Measurements from ENCODE around the gene UBALD2.
"Not testable (repeated sequence)": the region's sequence is repeated elsewhere in the genome, so short reads cannot be mapped to it uniquely, and the experiment has no call there.

UBALD2 gene

DNA sequence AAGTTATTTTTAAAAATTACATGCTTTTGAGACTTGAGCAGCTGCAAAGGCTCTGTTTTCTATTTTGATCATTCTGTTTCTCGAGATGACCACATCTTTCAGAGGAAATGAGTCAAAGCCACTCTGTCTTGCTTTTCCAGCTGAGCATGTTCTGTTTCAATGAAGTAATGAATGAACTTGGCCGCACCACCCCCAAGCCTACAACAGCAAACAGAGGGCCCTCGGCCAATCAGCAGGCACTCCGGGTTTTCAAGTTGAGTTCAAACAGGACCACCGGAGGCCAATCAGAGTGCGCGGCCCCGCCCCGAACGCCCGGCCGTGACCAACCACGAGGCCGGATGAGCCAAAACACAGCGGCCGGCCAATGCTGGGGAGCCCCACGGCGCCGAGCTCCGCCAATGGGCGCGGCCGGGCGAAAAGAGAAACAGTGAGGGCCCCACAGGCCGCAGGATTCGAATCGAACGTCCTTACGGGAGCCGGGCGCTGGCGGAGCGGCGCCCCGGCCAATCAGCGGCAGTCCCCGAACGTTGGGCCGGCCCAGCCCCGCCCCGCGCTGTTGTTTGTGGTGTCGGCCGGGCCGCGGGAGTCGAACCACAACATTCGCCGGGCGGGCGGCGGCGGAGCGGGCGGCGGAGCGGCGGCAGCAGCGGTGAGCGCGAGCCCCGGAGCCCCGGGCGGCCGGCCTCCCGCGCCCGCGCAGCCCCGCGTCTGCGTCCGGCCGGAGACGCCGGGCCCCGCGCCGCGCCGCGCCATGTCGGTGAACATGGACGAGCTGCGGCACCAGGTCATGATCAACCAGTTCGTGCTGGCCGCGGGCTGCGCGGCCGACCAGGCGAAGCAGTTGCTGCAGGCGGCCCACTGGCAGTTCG is at the start of gene UBALD2:
Gene UBALD2, plus strand, starts transcription at position 594 of the 869 bp plus-strand sequence. Its CDS starts 158 bp downstream, at position 752.
- peak; percentile 97 for DNase-seq (ENCODE audit: low read depth, low spot score)

DNA sequence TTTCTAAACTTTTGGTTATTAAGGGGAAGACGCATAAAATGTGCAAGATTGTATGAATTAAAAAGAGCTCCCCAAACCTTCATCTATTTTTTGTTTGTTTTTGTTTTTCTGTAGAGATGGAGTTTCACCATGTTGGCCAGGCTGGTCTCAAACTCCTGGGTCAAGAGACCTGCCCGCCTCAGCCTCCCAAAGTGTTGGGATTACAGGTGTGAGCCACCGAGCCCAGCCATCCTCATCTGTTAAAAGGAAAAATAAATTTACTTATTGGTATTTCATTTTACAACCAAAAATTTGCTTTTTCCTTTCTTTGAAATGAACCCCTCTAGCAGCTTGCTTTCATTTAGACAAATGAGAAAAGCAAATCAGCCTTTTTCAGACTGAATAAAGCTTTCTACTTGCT is 48.1 kb upstream of the UBALD2 start:
- no peak for DNase-seq (ENCODE audit: low read depth, low spot score)

DNA sequence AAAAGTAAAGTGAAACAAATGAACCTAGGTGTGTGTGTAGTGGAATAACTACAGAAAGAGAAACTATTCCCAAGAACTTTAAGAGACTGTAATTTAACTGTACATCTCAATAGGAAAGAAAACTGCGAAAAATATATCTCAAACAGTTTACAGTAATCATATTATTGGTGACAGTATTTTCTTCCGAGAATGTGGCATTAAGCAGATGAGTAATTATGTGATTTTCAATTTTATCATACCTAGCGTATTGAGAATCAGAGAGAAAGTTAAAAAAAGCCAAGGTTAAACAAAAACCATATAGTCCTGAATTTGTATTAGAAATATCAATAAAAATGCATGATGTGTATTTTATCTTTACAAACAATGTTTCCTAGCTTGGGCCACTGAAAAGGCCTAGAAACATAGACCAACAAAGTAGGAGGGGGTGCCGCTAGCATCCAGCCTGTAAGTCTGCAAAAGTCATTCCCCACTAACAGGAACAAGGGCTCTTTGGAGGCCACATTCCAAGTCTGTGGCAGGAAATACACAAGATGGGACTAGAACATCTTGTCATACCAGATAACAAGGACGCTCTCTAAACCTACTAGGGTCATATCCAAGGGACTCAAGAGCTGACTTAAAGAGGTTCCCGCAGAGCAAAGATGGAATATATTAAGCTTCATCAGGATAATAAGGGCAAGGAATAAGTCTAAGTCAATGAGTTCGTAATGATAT is 45.3 kb upstream of the UBALD2 start:
- no peak for DNase-seq (ENCODE audit: low read depth, low spot score)

DNA sequence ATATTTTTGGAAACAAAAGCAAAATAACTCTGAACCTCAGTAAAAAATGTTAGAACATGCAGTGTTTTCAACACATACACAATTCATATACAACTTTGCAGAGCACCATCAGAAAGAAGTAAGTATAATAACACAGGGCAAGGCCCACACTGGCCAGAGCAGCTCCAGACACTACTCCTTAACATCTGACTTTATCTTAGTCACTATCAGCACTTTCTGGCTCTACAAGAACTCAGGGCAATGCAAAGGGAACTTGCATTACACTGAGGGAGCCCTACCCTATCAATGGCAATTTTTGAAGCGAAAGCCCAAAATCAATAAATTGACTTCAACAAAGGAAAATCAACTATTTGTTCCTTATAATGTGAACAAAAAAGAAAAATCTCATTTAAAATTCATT is 41.3 kb upstream of the UBALD2 start:
- DNase-seq (ENCODE audit: low read depth, low spot score): no peak

DNA sequence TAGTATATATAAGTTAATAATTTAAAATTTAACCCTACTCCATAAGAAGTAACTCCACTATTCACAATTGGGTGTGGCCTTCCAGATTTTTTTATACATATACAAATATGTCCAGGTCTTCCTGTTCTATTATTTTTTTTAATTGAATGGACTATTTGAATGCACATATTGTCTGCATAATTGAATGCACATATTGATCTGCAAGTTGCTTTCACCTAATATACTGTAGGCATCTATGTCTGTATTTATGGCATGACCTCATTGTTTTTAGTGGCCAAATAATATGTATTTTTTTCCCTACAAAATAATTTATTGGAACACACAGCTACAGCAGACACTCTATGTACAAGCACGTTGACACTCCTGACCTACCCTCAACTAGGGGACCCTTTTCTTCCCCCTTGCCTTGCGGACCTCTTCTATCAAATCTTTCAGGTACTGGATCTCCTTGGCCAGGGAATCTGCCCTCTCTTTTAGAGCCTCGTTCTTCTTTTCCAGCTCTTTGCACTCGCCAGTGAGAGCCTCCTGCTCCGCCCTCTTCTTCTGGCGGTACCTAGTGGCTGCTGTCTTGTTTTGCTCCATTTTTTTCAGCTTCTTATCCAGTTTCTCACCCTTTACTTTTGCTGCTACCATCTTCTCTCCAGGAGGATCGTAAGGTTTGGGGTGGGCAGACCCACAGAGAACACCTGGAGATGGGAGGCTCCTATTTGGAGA is 39.6 kb upstream of the UBALD2 start:
- not testable (repeated sequence) for DNase-seq (ENCODE audit: low read depth, low spot score)

DNA sequence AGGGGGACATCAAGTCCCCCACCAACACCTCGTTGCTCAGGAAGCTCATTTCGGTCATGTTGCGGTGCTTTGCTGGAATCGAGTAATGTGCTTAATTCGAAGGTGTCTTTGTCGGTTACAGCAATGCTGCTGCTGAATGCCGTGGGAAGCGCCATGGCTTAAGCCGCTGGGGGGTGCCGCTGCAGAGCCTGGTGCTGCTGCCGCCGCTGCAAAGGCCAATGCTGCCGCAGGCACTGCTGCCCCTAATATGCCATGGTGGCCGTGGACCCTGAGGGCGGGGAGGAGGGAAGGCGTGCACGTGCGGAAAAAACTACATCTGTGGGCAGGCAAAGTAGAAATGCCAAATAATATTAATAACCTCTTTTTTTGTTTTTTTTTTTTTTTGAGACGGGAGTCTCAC is 38.4 kb upstream of the UBALD2 start:
- DNase-seq (ENCODE audit: low read depth, low spot score): not testable (repeated sequence)

DNA sequence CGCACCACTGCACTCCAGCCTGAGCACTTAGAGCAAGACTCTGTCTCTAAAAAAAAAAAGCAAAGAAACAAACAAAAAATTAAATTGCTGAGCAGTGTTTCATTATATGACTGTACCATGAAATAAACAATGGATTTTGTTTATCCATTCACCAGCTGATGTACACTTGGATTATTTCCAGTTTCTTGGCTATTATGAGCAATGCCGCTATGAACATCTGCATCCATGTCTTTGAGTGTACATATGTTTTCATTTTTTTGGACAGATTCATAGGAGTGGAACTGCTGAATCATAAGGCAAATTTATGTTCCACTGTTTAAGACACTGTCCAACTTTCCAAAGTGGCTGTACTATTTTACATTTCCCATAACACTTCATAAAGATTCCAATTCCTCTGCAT is 32.8 kb upstream of the UBALD2 start:
- DNase-seq (ENCODE audit: low read depth, low spot score): no peak

DNA sequence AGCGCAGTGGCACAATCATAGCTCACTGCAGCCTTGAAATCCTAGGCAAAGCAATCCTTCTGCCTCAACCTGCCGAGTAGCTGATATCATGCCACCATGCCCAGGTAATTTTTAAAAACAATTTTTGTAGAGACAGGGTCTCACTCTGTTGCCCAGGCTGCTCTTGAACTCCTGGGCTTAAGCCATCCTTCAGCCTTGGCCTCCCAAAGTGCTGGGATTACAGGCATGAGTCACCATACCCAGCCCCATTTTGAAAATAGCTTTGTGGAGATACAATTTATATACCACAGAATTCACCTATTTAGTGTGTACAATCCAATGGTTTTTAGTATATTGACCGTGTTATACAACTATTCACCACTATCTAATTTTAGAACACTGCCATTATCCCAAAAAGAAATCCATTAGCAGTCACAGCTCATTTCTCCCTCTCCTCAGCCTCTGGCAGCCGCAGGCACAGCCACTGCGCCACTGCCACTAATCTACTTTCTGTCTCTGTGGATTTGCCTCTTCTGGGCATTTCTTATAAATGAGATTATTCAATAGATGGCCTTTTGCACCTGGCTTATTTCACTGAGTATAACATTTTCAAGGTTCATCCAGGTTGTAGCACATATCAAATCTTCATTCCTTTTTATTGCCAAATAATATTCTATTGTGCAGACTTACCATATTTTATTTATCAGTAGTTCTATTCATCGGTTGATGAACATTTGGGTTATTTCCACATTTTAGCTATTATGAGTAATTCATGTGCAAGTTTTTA is 31.4 kb upstream of the UBALD2 start:
- no peak for DNase-seq (ENCODE audit: low read depth, low spot score)

DNA sequence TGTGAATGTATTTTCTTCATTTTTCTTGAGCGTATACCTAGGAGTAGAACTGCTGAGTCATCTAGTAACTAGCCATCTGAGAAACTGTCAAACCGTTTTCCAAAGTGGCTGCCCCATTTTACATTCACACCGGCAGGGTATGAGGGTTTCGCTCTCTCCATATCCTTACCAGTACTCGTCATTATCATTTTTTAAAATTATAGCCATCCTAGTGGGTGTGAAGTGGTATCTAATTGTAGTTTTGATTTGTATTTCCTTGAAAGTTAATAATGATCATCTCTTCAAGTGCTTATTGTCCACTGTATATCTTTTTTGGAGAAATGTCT is 30.8 kb upstream of the UBALD2 start:
- no peak for DNase-seq (ENCODE audit: low read depth, low spot score)

DNA sequence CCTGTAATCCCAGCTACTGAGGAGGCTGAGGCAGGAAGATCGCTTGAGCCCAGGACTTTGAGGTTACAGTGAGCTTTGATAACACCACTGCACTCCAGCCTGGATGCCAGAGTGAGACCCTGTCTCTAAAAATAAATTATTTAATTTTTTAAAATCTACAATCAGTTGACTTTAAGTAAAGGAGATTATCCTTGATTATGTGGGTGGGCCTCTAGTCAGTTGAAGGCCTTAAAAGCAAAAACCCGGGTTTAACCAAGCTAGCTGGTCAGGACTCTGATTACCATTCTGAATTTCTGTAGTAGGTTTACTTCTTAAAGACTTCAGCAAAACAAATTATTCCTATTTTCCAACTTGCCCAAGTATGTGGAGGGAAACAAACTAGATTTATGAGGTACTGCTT is 29.3 kb upstream of the UBALD2 start:
- DNase-seq (ENCODE audit: low read depth, low spot score): no peak

DNA sequence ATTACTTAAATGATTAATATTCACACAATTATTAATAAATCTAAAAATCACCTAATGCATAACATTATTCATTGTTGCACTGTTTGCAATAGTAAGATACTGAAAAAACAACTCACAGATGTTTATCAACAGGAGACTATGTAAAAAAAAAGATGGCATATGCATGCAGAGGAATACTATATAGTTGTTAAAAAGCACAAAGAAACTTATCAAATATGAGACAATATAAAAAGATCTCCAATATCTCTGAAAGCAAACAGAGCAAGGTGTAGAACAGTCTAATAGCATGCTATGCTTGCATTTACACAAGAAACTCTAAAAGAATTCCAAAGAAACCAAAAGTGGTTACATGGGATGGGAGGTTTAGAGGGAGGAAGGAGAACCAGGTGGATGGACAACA is 28.5 kb upstream of the UBALD2 start:
- DNase-seq (ENCODE audit: low read depth, low spot score): no peak

DNA sequence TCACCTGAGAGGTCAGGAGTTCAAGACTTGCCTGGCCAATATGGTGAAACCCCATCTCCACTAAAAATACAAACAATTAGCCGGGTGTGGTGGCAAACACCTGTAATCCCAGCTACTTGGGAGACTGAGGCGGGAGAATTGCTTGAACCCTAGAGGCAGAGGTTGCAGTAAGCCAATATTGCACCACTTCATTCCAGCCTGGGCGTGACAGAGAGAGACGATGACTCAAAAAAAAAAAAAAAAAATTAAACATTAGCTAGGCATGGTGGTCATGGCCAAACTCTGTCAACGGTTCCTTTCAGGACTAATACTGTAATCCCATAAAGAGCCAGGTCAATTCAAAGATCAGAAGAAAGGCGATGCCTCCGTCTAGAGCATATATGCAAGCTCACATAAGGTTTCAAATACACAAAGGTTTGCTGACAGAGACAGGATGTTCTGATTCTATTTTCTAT is 27.3 kb upstream of the UBALD2 start:
- DNase-seq (ENCODE audit: low read depth, low spot score): no peak

DNA sequence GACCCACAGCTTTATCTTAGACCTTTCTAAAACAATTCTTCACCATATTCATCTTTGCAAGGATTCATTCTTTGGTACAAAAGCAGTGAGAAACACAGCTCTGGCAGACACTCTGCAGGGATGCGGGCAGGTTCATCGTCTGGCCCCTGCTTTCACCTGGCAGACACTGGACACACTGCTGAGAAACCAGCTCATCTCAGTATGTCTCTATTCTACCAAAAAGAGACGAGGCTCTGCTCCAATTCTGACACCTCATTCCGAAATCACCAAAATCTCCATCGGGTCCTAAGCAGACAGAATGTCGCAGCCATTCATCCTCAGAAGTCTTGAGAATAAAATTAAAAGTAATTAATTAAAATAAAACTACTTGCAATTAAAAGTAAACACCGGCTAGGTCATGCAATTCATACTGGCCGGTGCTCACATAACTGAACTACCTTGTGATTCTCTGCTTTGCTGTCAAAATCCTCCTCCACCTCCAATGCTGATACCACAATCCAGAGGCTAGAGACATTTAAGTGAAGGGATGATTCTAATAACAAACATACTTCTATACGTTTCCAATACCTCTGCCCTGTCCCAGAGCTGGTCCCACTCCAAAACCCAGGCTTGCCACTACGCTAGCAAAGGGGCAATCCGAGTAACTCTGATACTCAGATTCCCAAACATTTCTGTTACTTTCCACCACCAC is 26.2 kb upstream of the UBALD2 start:
- no peak for DNase-seq (ENCODE audit: low read depth, low spot score)

DNA sequence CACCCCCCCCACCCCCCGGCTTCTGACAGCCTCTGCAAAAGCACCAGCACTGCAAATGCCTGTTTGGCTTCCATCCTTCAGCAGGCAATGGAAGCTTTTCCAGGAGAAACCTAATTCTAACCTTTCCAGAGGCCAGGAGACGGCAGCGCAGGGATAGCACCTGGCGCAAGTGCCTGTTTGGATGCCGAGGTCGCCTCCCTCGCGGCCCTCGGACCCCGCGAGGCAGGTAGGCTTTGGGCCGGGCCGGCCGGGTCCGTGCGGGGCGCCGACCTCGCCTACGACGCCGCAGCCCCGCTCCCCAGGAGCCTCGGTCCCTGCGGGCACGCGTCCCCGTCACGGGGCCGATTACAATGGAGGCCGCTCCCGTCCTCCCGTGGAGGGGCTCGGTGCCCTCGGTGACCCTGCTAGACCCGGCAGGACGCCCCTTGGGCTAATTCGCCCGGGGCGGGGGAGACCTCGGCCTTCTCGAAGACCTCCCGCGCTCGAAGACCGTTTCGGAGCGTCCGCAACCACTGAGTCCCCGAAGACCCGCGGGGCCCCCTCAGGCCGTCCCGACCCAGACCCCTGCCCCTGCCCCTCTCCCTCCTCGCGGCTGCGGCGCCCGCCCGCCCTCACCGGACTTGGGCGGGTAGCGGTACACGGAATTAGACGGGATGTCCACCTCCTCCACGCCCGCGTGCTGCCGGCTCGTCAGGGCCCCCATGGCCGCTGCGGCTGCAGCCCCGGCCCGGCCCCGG is 25.4 kb upstream of the UBALD2 start:
- no peak for DNase-seq (ENCODE audit: low read depth, low spot score)

DNA sequence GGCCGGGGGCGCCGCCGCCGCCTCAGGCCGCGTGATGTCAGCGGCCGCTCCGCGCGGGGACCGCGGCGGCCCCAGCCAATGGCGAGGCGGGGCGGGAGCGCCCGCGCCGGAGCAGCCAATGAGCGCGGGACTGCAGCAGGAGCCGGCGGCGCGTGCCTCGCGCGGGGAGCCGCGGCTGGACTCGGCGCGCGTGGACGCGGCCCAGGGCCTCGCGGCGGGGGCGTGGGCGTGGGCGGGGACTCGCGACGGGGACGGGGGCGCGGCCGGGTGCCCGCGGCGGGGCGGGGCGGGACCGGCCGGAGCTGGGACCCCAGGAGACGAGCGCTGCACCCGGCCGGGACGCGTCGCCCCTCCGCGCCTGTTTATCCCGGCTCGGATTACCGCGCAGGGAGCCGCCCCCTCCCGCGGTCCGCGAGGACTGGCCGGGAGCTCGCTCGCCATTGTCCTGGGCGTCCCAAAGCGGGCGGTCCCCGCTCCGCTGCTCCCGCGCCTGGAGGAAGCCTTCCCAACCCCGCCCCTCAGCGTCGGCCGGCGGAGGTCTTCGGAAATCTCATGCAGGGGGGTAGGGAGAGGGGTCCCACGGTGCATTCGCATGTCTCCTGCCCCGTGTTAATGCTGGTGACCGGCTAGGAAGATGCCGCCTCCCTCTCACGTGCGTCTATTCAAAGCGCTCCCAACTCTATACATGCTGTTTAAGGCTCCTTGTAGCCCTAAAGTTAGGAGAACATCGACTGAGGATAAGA is 24.5 kb upstream of the UBALD2 start, which contains the start of gene RNF157:
Gene RNF157, minus strand, starts transcription at position 33 of the 743 bp plus-strand sequence. CDS start 253 bp downstream, outside the sequence.
- DNase-seq (ENCODE audit: low read depth, low spot score): no peak

DNA sequence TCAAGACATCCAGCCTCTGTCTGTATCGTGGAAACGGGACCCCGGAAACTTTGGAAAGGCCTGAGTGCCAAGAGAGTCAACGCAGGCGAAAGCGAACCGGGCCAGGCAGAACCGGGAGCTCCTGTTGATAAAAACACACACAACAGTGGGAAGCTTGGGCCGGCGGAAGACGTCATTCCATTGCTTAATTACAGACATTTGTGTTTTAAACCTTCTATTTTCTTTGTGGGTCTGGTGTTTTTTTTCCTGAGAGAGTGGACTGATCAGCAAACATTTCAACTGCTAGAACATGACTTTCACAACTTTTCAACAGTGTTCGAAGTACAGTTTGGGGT is 24.0 kb upstream of the UBALD2 start:
- DNase-seq (ENCODE audit: low read depth, low spot score): no peak

DNA sequence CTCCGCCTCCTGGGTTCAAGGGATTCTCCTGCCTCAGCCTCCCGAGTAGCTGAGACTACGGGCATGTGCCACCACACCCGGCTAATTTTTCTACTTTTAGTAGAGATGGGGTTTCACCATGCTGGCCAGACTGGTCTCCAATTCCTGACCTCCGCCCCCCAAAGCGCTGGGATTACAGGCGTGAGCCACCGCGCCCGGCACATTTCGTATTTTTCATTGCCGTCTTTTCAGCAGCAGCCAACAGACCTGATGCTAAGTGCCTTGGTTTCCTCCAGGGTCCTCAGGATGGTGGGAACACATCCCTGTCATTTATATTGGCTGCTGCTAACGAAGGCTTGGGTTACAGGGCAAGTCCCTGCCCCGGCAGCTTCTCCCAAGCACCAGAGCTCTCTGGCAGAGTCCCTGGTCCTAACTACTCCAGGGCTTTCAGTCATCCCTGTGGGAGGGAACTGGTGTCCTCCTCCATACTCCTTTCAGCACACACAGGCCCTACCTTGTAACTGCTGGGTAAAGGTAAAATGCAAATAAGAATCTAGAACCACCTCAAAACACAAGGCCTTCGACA is 23.4 kb upstream of the UBALD2 start:
- DNase-seq (ENCODE audit: low read depth, low spot score): no peak

DNA sequence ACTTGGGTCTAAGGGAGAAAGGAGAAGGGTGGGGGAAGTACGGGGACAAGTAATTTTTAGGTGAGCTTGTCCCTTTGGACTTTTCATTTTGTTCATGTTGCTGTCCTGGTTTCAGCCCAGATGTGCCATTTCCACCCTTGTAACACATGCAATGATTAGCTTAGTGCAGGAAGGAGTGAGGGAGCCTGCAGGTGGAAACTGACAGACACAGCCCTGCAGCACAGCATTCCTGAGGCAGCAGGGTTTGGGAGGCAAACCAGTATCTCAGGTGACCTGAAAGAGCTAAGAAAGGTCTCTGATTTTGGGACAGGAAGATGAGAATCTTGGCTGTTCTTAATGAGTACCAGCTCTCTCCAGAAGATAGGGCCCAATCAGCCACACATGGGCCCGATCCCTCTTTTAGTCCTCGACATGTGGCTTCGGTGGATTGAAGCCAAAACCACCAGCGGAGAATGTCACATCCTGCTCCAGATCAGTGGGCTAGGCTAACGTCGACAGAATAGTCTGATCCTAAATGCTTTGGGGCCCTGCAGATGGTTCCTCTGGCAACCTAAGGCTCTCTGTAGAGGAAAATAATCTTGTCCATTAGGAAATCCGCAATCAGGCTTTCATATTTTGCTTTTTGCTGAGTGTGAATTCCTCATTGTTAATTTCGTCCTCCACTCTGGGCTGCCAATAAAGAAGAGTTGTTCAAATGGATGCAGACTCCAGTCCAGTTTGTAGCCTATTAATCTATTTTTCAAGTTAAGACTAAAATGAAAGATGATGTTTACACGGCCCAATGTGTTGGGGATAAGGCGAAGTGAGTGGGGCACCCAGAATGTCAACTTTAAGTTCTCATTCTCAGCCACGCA is 21.1 kb upstream of the UBALD2 start:
- no peak for DNase-seq (ENCODE audit: low read depth, low spot score)
